HepG2 (cell line): ENCODE measurements around the gene PNLDC1. TPM values are rescaled to one million over a fixed set of nuclear protein-coding genes. Genes with fewer than 3 reads are reported as not detected.
"Not testable (repeated sequence)": the region's sequence is repeated elsewhere in the genome, so short reads cannot be mapped to it uniquely, and the experiment has no call there.

Source experiments
- ATAC-seq: fragments of 200-7000 bp; cut with Tn5 transposase; 3 replicates; pipeline ENCODE4 v1.9.1; 2020; ENCODE audit warnings: mild to moderate bottlenecking, moderate library complexity
- BruUV-seq: library from RNA; stranded (reverse); fragments of 400-500 nt; replicated peaks from 2 replicates; lab custom pipeline; 2021; lab: Mats Ljungman, UMichigan
- CTCF ChIA-PET: fragments of 300-600 bp; formaldehyde crosslinking; extraction: SDS; loops from one replicate; lab custom pipeline; 2021; ENCODE audit warnings: low total read pairs, inconsistent platforms, low intra/inter-chr PET ratio; lab: Yijun Ruan, JAX
- POLR2A ChIA-PET: fragments of 350-600 bp; sonication (Branson Sonifier 250); formaldehyde crosslinking; loops from one replicate; lab custom pipeline; 2020; ENCODE audit warnings: antibody characterized with exemption, inconsistent platforms; lab: Yijun Ruan, JAX
- DNase-seq: peaks from one replicate; pipeline ENCODE4 v3.0.0-alpha.2; 2015; ENCODE audit warnings: low spot score
- FAIRE-seq: peaks from 3 replicates; lab custom pipeline; 2011; peaks lifted over from hg19 to GRCh38; lab: Jason Lieb, UNC
- H2AFZ ChIP-seq: one replicate; pipeline ENCODE4 v1.6.1; 2011; ENCODE audit warnings: low read length, inconsistent platforms
- H3K27ac ChIP-seq: fragments of 300-600 bp; 3 replicates; pipeline ENCODE4 v1.8.0; 2011; ENCODE audit warnings: mixed run types, mild to moderate bottlenecking, mixed read lengths, low read length, inconsistent platforms; ENCODE audit not compliant: insufficient read depth; ENCODE audit errors: extremely low read length
- H3K27me3 ChIP-seq, 2 experiments: fragments of 200-600 bp in 1 of 2; 2 replicates in 1 of 2; 3 replicates in 1 of 2; pipeline versions ENCODE4 v1.6.0 to v1.8.0; 2011; ENCODE audit warnings: low read length in 2 of 2, mild to moderate bottlenecking in 2 of 2, moderate library complexity in 2 of 2, inconsistent platforms in 1 of 2; ENCODE audit not compliant: insufficient read depth in 2 of 2, control insufficient read depth in 1 of 2
- H3K36me3 ChIP-seq, 2 experiments: fragments of 200-600 bp in 1 of 2; replicated peaks in 1 of 2; 2 replicates in 1 of 2; 3 replicates in 1 of 2; pipeline versions ENCODE4 v1.5.1 to v1.8.0; 2011; ENCODE audit warnings: low read length in 2 of 2, inconsistent platforms in 1 of 2; ENCODE audit not compliant: insufficient read depth in 2 of 2, control insufficient read depth in 1 of 2
- H3K4me1 ChIP-seq: 2 replicates; pipeline ENCODE4 v1.5.1; 2012; ENCODE audit warnings: low read length, inconsistent platforms; ENCODE audit not compliant: insufficient read depth
- H3K4me2 ChIP-seq: 2 replicates; pipeline ENCODE4 v1.6.0; 2011; ENCODE audit warnings: low read depth, low read length, inconsistent platforms
- H3K4me3 ChIP-seq, 3 experiments: fragments of 200-600 bp in 1 of 3; sonication (generic), shearing (Covaris generic) in 1 of 3; replicated peaks in 1 of 3; 2 replicates each; pipeline ENCODE4 v1.5.1; 2011 to 2016; ENCODE audit warnings: low read length in 3 of 3, inconsistent platforms in 2 of 3, low read depth in 2 of 3, mild to moderate bottlenecking in 2 of 3, control low read depth in 1 of 3, mixed read lengths in 1 of 3; ENCODE audit not compliant: insufficient read depth in 1 of 3
- H3K79me2 ChIP-seq: one replicate; pipeline ENCODE4 v1.6.1; 2011; ENCODE audit warnings: low read length, inconsistent platforms; ENCODE audit not compliant: insufficient read depth
- H3K9ac ChIP-seq: 2 replicates; pipeline ENCODE4 v1.6.0; 2011; ENCODE audit warnings: mild to moderate bottlenecking, low read depth, low read length, inconsistent platforms; ENCODE audit not compliant: insufficient read depth
- H3K9me3 ChIP-seq: 2 replicates; pipeline ENCODE4 v1.5.1; 2012; ENCODE audit warnings: mild to moderate bottlenecking, low read length
- H4K20me1 ChIP-seq: 2 replicates; pipeline ENCODE4 v1.6.0; 2011; ENCODE audit warnings: inconsistent platforms, mild to moderate bottlenecking, low read length, moderate library complexity; ENCODE audit not compliant: insufficient read depth
- ATF1 ChIP-seq: IDR thresholded peaks from 2 replicates; pipeline ENCODE4 v1.6.1; 2016; ENCODE audit warnings: mild to moderate bottlenecking, control low read depth
- CREM ChIP-seq, 2 experiments: sonication (generic) in 1 of 2; formaldehyde crosslinking in 1 of 2; IDR thresholded peaks; 2 replicates each; pipeline versions ENCODE4 v1.4.0 to v1.6.1; 2016 to 2020; ENCODE audit warnings: antibody characterized with exemption in 1 of 2, mild to moderate bottlenecking in 1 of 2, missing genetic modification reagents in 1 of 2
- DMAP1 ChIP-seq: IDR thresholded peaks from 2 replicates; pipeline ENCODE4 v1.6.1; 2016
- IRF2 ChIP-seq: IDR thresholded peaks from 2 replicates; pipeline ENCODE4 v1.6.1; 2018; ENCODE audit warnings: missing genetic modification reagents, missing compliant biosample characterization
- KLF6 ChIP-seq: IDR thresholded peaks from 2 replicates; pipeline ENCODE4 v1.8.0; 2016; ENCODE audit warnings: missing biosample characterization, missing genetic modification reagents
- LCORL ChIP-seq, 2 experiments: fragments of 450-650 bp in 1 of 2; sonication (generic) in 1 of 2; formaldehyde crosslinking in 1 of 2; IDR thresholded peaks; 2 replicates each; pipeline versions ENCODE4 v1.5.0 to v1.6.1; 2017 to 2020; ENCODE audit warnings: antibody characterized with exemption in 1 of 2, missing genetic modification reagents in 1 of 2
- MED1 ChIP-seq: sonication (generic); formaldehyde crosslinking; IDR thresholded peaks from 2 replicates; pipeline ENCODE4 v1.4.0; 2020; ENCODE audit warnings: missing genetic modification reagents
- RAD21 ChIP-seq: fragments of 450-650 bp; formaldehyde crosslinking; IDR thresholded peaks from 2 replicates; pipeline ENCODE4 v1.5.0; 2020; ENCODE audit warnings: mild to moderate bottlenecking
- SMC3 ChIP-seq: IDR thresholded peaks from 2 replicates; pipeline ENCODE4 v1.6.1; 2011; ENCODE audit warnings: low read length, improper control_type of control experiment
- XBP1 ChIP-seq: sonication (generic); formaldehyde crosslinking; IDR thresholded peaks from 2 replicates; pipeline ENCODE4 v1.5.0; 2020; ENCODE audit warnings: missing genetic modification reagents
- ZMYM3 ChIP-seq: sonication (generic); formaldehyde crosslinking; IDR thresholded peaks from 2 replicates; pipeline ENCODE4 v1.5.1; 2020; ENCODE audit warnings: mild to moderate bottlenecking, missing genetic modification reagents
- ZNF614 ChIP-seq: IDR thresholded peaks from 2 replicates; pipeline ENCODE4 v1.6.1; 2018; ENCODE audit warnings: missing biosample characterization, missing genetic modification reagents, inconsistent platforms, borderline replicate concordance
- WGBS: methylation state at CpG from one replicate; pipeline ENCODE4 v1.1.6; 2017; ENCODE audit warnings: low lambda C conversion rate; 5-methylcytosine and 5-hydroxymethylcytosine counted together
- in situ Hi-C: cut with HindIII; loops from 2 replicates; pipeline ENCODE4 v1.10.0; 2017; ENCODE audit warnings: low pct_unique_long_range_greater_than_20kb; ENCODE audit not compliant: extremely low pct_ligation_motif_present
- intact Hi-C: fragments of 100-400 bp; cut with micrococcal nuclease; formaldehyde crosslinking; loops from one replicate; pipeline ENCODE4 v1.10.0; 2022; ENCODE audit not compliant: unreplicated experiment
- polyA plus RNA-seq, 8 experiments: library from polyadenylated mRNA; depleted of rRNA in 3 of 8; stranded (reverse) in 7 of 8; unstranded in 1 of 8; fragments of >200 nt; fragmentation: Illumina TruSeq in 4 of 8; extraction: Trizol in 4 of 8; gene quantifications; 2 replicates each; pipeline versions ENCODE4 v1.2.1 to v1.2.3, GENCODE V29; 2011 to 2016; ENCODE audit warnings: low read depth in 4 of 8, missing spikeins in 1 of 8, mixed read lengths in 1 of 8; ENCODE audit not compliant: insufficient read depth in 1 of 8
- total RNA-seq, 5 experiments: library from RNA; depleted of rRNA; stranded (reverse); fragments of >200 nt; fragmentation: Illumina TruSeq; extraction: Trizol; gene quantifications; 2 replicates each; pipeline ENCODE4 v1.2.3, GENCODE V29; 2016; ENCODE audit warnings: low read depth in 1 of 5
- TF ChIP-seq, protein P1 (sequence below): sonication (generic); formaldehyde crosslinking; IDR thresholded peaks from 2 replicates; pipeline ENCODE4 v1.5.0; 2020; ENCODE audit warnings: mild to moderate bottlenecking, missing genetic modification reagents, moderate library complexity
- TF ChIP-seq, protein P2 (sequence below): IDR thresholded peaks from 2 replicates; pipeline ENCODE4 v1.6.1; 2016; ENCODE audit warnings: mild to moderate bottlenecking
- TF ChIP-seq, protein P3 (sequence below): sonication (generic); formaldehyde crosslinking; IDR thresholded peaks from 2 replicates; pipeline ENCODE4 v1.4.0; 2020; ENCODE audit warnings: missing genetic modification reagents, borderline replicate concordance
- TF ChIP-seq, protein P4 (sequence below): IDR thresholded peaks from 2 replicates; pipeline ENCODE4 v1.6.1; 2018; ENCODE audit warnings: missing genetic modification reagents, mild to moderate bottlenecking, missing compliant biosample characterization
- TF ChIP-seq, protein P5 (sequence below): sonication (generic); formaldehyde crosslinking; IDR thresholded peaks from 2 replicates; pipeline ENCODE4 v1.5.0; 2020; ENCODE audit warnings: mild to moderate bottlenecking, missing genetic modification reagents

The PNLDC1 gene
- total and polyA plus RNA-seq, 2 of the 13 experiments (the other 11 are each of a cell fraction or from before 2014, with no cell fraction given): not detected

DNA sequence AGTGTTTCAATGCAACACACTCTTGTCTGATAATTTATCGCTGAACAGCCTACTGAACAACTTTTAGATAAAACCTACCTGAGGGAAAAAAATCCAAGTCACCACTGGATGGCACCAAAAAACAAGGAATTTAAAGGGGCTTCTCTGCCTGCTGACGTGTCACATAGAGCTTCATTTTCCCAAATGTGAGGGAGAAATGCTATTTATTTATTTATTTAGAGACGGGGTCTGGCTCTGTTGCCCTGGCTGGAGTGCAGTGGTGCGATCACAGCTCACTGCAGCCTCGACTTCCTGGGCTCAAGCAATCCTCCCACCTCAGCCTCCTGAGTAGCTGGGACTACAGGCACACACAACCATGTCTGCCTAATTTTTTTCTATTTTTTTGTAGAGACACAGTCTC is 63.3 kb downstream of the PNLDC1 start:
- FAIRE-seq: peak; percentile 64
- TF ChIP-seq MED1 (CRISPR knock-in tag): 0 out of 2 replicates have a peak, but pooled peaks have one; percentile 16
- TF ChIP-seq, protein P1, sequence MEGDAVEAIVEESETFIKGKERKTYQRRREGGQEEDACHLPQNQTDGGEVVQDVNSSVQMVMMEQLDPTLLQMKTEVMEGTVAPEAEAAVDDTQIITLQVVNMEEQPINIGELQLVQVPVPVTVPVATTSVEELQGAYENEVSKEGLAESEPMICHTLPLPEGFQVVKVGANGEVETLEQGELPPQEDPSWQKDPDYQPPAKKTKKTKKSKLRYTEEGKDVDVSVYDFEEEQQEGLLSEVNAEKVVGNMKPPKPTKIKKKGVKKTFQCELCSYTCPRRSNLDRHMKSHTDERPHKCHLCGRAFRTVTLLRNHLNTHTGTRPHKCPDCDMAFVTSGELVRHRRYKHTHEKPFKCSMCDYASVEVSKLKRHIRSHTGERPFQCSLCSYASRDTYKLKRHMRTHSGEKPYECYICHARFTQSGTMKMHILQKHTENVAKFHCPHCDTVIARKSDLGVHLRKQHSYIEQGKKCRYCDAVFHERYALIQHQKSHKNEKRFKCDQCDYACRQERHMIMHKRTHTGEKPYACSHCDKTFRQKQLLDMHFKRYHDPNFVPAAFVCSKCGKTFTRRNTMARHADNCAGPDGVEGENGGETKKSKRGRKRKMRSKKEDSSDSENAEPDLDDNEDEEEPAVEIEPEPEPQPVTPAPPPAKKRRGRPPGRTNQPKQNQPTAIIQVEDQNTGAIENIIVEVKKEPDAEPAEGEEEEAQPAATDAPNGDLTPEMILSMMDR (CRISPR knock-in tag): peak; percentile 81
- TF ChIP-seq, protein P2, sequence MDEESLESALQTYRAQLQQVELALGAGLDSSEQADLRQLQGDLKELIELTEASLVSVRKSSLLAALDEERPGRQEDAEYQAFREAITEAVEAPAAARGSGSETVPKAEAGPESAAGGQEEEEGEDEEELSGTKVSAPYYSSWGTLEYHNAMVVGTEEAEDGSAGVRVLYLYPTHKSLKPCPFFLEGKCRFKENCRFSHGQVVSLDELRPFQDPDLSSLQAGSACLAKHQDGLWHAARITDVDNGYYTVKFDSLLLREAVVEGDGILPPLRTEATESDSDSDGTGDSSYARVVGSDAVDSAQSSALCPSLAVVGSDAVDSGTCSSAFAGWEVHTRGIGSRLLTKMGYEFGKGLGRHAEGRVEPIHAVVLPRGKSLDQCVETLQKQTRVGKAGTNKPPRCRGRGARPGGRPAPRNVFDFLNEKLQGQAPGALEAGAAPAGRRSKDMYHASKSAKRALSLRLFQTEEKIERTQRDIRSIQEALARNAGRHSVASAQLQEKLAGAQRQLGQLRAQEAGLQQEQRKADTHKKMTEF (CRISPR knock-in tag): 0 out of 2 replicates have a peak, but pooled peaks have one; percentile 30
- TF ChIP-seq DMAP1 (CRISPR knock-in tag): 0 out of 2 replicates have a peak, but pooled peaks have one; percentile 34
- TF ChIP-seq ZNF614 (CRISPR knock-in tag): 0 out of 2 replicates have a peak, but pooled peaks have one; percentile 47
- TF ChIP-seq RAD21: peak; percentile 86
- peak; percentile 64 for TF ChIP-seq CREM (IDR thresholded peaks at IDR 0.05)
- not testable (repeated sequence) for TF ChIP-seq CREM (CRISPR knock-in tag; IDR thresholded peaks at IDR 0.05); LCORL (IDR thresholded peaks at IDR 0.05)
- TF ChIP-seq SMC3: peak; percentile 86
- TF ChIP-seq, protein P3, sequence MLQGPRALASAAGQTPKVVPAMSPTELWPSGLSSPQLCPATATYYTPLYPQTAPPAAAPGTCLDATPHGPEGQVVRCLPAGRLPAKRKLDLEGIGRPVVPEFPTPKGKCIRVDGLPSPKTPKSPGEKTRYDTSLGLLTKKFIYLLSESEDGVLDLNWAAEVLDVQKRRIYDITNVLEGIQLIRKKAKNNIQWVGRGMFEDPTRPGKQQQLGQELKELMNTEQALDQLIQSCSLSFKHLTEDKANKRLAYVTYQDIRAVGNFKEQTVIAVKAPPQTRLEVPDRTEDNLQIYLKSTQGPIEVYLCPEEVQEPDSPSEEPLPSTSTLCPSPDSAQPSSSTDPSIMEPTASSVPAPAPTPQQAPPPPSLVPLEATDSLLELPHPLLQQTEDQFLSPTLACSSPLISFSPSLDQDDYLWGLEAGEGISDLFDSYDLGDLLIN (CRISPR knock-in tag): 0 out of 2 replicates have a peak, but pooled peaks have one; percentile 53
- TF ChIP-seq, protein P4, sequence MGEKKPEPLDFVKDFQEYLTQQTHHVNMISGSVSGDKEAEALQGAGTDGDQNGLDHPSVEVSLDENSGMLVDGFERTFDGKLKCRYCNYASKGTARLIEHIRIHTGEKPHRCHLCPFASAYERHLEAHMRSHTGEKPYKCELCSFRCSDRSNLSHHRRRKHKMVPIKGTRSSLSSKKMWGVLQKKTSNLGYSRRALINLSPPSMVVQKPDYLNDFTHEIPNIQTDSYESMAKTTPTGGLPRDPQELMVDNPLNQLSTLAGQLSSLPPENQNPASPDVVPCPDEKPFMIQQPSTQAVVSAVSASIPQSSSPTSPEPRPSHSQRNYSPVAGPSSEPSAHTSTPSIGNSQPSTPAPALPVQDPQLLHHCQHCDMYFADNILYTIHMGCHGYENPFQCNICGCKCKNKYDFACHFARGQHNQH (CRISPR knock-in tag): 0 out of 2 replicates have a peak, but pooled peaks have one; percentile 46
- TF ChIP-seq ZMYM3 (CRISPR knock-in tag): peak; percentile 57
- peak; percentile 98 for TF ChIP-seq XBP1
- TF ChIP-seq LCORL (CRISPR knock-in tag; IDR thresholded peaks at IDR 0.05): peak; percentile 43; the same call in 1 of the 2 replicates
- 0 out of 2 replicates have a peak, but pooled peaks have one; percentile 29 for TF ChIP-seq KLF6 (CRISPR knock-in tag)
- TF ChIP-seq ATF1 (CRISPR knock-in tag): peak; percentile 47; the same call in 1 of the 2 replicates
- TF ChIP-seq, protein P5, sequence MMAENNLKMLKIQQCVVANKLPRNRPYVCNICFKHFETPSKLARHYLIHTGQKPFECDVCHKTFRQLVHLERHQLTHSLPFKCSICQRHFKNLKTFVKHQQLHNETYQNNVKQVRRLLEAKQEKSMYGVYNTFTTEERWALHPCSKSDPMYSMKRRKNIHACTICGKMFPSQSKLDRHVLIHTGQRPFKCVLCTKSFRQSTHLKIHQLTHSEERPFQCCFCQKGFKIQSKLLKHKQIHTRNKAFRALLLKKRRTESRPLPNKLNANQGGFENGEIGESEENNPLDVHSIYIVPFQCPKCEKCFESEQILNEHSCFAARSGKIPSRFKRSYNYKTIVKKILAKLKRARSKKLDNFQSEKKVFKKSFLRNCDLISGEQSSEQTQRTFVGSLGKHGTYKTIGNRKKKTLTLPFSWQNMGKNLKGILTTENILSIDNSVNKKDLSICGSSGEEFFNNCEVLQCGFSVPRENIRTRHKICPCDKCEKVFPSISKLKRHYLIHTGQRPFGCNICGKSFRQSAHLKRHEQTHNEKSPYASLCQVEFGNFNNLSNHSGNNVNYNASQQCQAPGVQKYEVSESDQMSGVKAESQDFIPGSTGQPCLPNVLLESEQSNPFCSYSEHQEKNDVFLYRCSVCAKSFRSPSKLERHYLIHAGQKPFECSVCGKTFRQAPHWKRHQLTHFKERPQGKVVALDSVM (CRISPR knock-in tag): peak; percentile 94
- TF ChIP-seq IRF2 (CRISPR knock-in tag): 0 out of 2 replicates have a peak, but pooled peaks have one; percentile 13

More for the DNA sequence above, 63.3 kb downstream of the PNLDC1 start:
- POLR2A ChIA-PET, H3K9me3 ChIP-seq, in situ Hi-C loops, H3K4me1 ChIP-seq, BruUV-seq, H4K20me1 ChIP-seq, H3K79me2 ChIP-seq, H3K4me2 ChIP-seq, H3K4me3 ChIP-seq, H3K9ac ChIP-seq, H3K36me3 ChIP-seq, H2AFZ ChIP-seq, H3K27ac ChIP-seq: not testable (repeated sequence)
- DNase-seq (peak; percentile 80), ATAC-seq (peak; percentile 72)
- H3K27me3 ChIP-seq: peaks cover 10 to 20% of the 10 kb centered on the region in 2 experiments; a peak in 3 of 5 replicates
- WGBS: 12% methylated on average over 5 of the region's 5 CpGs
- CTCF ChIA-PET: interaction anchor here (0.7 to 2.1 kb wide), 6 partner anchors 78 to 670 kb away, joined by 3 to 18 read pairs (median 4); no protein-coding TSS in a partner anchor
- intact Hi-C loops: loop anchor here (1.0 to 5.0 kb wide), 5 partner anchors 78 to 671 kb away; no protein-coding TSS in a partner anchor
